ENCODE results near the gene RARS1. TPM values are rescaled to one million over a fixed set of nuclear protein-coding genes. Genes with fewer than 3 reads are reported as not detected.

Gene RARS1
- polyA plus RNA-seq, 1 donor from 2014 or later, result 12.6 TPM

DNA sequence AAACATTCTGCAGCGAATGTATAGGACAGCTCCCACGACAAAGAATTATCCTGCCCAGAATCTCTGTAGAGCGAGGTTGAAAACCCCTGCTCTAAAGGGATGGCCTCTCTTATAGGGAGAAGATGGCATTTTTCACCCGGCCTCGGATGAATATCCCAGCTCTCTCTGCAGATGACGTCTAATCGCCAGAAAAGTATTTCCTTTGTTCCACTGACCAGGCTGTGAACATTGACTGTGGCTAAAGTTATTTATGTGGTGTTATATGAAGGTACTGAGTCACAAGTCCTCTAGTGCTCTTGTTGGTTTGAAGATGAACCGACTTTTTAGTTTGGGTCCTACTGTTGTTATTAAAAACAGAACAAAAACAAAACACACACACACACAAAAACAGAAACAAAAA is 17.4 kb upstream of the RARS1 start:
- no peaks in the 10 kb centered on the region for H3K4me1 Mint-ChIP-seq
- no peaks in the 10 kb centered on the region for H3K27me3 Mint-ChIP-seq
- no peaks in the 10 kb centered on the region for H3K9me3 Mint-ChIP-seq
- no peak overlapping the region for H3K4me3 Mint-ChIP-seq
- H3K27ac Mint-ChIP-seq, result no peak overlapping the region
- peaks cover 2% of the 10 kb centered on the region for H3K36me3 Mint-ChIP-seq

DNA sequence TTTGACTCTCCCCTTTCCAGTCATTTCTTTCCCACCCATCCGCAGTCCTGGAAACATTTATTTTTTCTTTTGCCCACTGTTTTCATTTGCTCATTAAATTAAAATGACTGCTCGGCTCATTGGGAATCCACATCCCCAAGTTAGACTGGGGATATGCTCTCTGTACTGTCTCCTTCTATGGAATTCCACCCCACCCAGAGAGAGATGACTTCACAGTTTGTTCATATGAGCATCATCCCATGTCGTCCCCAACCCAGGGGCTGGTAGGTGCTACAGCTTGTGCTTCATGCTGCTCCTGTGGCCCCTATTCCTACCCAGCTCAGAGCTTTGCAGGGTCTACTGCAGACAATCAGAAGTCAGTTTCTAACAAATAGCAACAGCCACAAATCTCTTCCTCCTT is 16.5 kb upstream of the RARS1 start:
- Mint-ChIP-seq H3K27me3 (no peaks in the 10 kb centered on the region), H3K4me3 (no peak overlapping the region)

DNA sequence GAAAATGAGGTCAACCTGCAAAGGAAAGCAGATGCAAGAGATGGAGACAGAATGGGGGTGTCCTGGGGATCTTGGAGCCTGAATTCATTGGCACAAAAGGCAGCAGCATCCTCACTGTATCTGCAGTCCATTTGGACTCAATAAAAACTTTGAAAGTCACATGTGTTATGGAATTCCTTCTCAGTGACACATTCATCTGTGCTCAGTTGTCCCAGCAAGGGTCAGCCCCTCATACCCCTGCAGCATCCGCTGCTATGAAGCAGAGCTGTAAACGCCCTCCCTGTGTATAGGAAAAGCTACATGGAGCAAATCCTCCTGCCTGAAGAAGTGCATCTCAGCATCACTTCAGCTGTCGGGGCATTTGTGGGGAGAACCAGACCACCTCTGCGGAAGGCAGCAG is 14.5 kb upstream of the RARS1 start:
- no peaks in the 10 kb centered on the region for H3K27me3 Mint-ChIP-seq
- peaks cover 2% of the 10 kb centered on the region for H3K36me3 Mint-ChIP-seq
- H3K9me3 Mint-ChIP-seq, result no peaks in the 10 kb centered on the region
- H3K4me1 Mint-ChIP-seq, result no peaks in the 10 kb centered on the region
- H3K4me3 Mint-ChIP-seq, result no peak overlapping the region
- H3K27ac Mint-ChIP-seq, result no peak overlapping the region

More for the DNA sequence above, 16.5 kb upstream of the RARS1 start:
- H3K9me3 Mint-ChIP-seq, result no peaks in the 10 kb centered on the region
- H3K4me1 Mint-ChIP-seq, result no peaks in the 10 kb centered on the region
- peaks cover 2% of the 10 kb centered on the region for H3K36me3 Mint-ChIP-seq
- H3K27ac Mint-ChIP-seq, result no peak overlapping the region

DNA sequence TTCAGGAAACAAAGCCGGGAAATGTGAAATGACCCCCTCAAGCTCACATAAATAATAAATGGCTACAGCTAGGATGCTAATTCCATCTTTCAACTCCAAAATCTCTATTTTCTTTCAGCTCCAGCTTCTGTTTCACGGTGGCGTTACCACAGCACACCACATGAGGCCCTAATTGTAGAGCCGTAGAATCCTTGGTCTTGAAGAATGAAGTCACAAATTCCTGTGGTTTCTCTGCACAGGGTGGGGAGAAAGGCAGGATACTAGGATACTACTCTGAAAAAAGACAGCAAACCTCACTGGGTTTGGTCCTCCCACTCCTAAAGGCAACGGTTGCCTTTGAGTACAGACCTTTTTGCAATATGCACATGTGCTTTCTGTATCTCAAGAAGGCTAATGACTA is 13.9 kb upstream of the RARS1 start:
- Mint-ChIP-seq H3K9me3 (no peaks in the 10 kb centered on the region), H3K27ac (no peak overlapping the region), H3K27me3 (no peaks in the 10 kb centered on the region), H3K4me3 (no peak overlapping the region), H3K4me1 (no peaks in the 10 kb centered on the region), H3K36me3 (peaks cover 2% of the 10 kb centered on the region)

DNA sequence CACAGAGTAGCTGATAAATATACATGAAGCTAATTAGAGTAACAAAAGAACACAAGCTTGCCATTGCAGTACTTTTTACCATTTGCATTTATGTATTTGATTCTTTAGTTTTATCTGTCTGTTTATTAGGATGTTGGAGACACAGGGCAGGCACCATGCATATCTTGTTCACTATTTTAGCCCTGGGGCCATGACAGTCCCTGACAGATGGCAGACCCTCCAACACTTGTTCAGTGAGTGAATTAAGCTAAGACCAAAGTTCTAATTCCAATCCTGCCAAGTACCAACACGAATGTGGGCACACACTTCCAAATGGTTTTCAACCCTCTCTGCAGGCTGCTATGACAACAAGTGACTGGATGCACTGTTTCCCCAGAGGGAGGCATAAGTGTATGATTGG is 12.0 kb upstream of the RARS1 start:
- Mint-ChIP-seq H3K4me1 (peaks cover 0 to 2% (median 0%) of the 10 kb centered on the region in 3 donors), H3K4me3 (no peak overlapping the region), H3K36me3 (no peaks in the 10 kb centered on the region), H3K27me3 (no peaks in the 10 kb centered on the region), H3K9me3 (no peaks in the 10 kb centered on the region), H3K27ac (no peak overlapping the region)

DNA sequence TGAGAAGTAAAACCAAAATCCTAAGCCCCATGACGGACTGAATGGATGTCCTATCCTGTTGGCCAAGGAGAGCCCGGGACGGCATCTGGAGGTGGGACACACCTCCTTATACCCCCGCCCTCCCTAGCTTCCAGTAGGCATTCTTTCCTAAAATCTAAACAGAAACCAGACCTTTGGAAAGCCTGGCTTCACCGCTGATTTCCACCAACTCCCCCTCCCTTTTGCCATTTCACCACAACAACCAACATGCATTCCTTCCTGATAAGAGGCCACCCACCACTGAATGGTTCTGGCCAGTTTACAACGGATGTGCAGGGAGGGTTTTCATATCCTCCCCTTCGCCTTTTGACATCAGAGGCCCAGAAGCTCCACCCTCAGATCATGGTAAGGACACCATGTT is 9.2 kb upstream of the RARS1 start:
- Mint-ChIP-seq H3K4me1 (peaks cover 3 to 13% (median 10%) of the 10 kb centered on the region in 3 donors), H3K27me3 (no peaks in the 10 kb centered on the region), H3K27ac (no peak overlapping the region), H3K36me3 (no peaks in the 10 kb centered on the region), H3K4me3 (no peak overlapping the region), H3K9me3 (no peaks in the 10 kb centered on the region)

DNA sequence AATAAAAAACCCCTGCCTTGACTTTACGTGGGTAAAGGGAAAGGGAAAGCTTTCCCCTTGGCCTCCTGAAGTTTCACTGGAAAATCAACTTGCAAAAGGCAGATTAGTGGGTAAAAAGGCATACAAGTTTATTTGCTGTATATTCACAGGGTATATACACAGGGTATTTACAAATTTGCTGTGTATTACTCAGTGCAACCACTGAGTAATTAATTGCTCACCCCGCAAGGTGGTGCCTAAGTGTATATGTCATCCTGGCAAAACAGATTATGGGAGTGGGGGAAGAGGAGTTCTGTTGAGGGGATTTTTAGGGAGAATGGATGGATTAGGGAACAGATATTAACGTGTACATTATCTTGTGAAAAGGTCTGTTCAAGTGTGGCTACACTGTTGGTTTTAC is 7.1 kb upstream of the RARS1 start:
- no peak overlapping the region for H3K27ac Mint-ChIP-seq
- peak overlapping the region in 2 of 4 donors; percentile 0 to 4 for H3K4me3 Mint-ChIP-seq
- H3K9me3 Mint-ChIP-seq, result no peaks in the 10 kb centered on the region
- no peaks in the 10 kb centered on the region for H3K27me3 Mint-ChIP-seq
- H3K36me3 Mint-ChIP-seq, result no peaks in the 10 kb centered on the region
- peaks cover 3 to 13% (median 10%) of the 10 kb centered on the region in 3 donors for H3K4me1 Mint-ChIP-seq

DNA sequence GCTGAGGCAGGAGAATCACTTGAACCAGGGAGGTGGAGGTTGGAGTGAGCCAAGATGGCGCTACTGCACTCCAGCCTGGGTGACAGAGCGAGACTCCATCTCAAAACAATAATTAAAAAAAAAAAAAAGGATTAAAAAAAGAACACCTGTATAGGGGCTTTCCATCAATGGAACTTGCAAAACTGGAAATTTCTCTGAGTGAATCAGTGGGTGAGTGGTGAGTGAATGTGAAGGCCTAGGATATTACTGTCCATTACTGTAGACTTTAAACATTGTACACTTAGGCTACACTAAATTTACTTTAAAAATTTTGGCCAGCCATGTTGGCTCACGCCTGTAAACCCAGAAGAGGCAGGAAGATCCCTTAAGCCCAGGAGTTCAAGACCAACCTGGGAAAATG is 5.7 kb upstream of the RARS1 start:
- H3K36me3 Mint-ChIP-seq, result no peaks in the 10 kb centered on the region
- no peak overlapping the region for H3K4me3 Mint-ChIP-seq
- no peaks in the 10 kb centered on the region for H3K9me3 Mint-ChIP-seq
- H3K27ac Mint-ChIP-seq, result no peak overlapping the region
- H3K4me1 Mint-ChIP-seq, result peaks cover 8 to 18% (median 15%) of the 10 kb centered on the region in 3 donors
- H3K27me3 Mint-ChIP-seq, result no peaks in the 10 kb centered on the region

DNA sequence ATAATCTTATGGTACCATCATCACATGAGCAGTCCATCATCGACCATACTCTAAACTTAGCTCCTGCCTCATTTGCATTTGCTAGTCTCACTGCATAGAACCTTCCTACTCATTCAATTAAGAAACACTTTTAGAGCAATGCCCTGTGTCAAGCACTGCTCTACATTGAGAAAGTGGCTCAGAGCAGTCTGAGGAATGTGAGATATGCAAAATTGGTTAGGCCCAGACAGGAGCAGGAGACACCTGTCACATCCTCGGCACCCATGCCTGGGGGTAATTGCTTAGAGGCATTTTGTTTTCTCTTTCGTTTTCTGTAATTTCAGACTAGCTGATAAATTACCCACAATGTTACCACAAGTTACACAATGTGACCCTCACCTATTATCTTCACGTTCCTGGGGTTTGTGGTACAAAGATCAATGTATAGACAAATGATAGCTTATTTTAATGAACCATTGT is 4.9 kb upstream of the RARS1 start:
- Mint-ChIP-seq H3K9me3 (no peaks in the 10 kb centered on the region), H3K4me3 (peak overlapping the region in 2 of 4 donors; percentile 0 to 71), H3K27me3 (no peaks in the 10 kb centered on the region), H3K4me1 (peaks cover 16 to 26% (median 22%) of the 10 kb centered on the region in 3 donors), H3K36me3 (no peaks in the 10 kb centered on the region), H3K27ac (peak overlapping the region; percentile 12 to 77 (median 63))

DNA sequence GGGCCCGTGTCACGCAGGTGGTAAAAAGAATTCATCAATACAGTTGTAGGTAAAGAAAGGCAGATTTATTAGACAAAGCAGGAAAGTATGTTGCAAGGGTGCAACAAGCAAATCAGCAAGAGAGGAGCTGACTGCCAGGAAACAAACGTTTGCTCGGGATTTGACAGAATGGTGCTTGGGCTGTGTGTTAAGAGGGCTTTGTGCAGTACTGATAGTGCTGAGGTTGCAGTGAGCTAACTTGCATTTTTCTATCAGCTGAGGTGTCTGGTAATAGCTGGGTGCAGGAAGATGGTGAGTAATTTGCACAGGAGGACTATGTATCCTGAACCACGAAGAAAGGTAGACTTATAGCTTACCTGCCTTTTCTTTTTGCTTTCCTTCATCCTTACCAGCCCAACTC is 3.9 kb upstream of the RARS1 start:
- Mint-ChIP-seq H3K27me3 (no peaks in the 10 kb centered on the region), H3K9me3 (no peaks in the 10 kb centered on the region), H3K4me3 (peak overlapping the region in 1 of 4 donors; percentile 16), H3K4me1 (peaks cover 18 to 33% (median 27%) of the 10 kb centered on the region in 3 donors), H3K36me3 (no peaks in the 10 kb centered on the region), H3K27ac (no peak overlapping the region)

DNA sequence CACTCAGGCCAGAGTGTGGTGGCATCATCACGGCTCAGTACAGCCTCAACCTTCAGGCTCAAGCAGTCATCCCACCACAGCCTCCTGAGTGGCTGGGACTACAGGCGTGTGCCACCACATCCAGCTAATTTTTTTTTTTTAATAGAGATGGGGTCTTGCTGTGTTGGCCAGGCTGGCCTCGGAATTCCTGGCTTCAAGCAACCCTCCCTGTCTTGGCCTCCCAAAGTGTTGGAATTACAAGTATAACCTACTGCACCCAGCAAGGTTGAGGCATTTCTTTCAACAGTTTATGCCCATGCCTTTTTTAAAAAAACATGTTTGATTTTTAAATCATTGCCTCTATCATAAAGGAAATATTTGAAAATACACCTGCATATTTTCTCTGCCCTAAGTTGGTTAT is 2.8 kb downstream of the RARS1 start:
- Mint-ChIP-seq H3K9me3 (no peaks in the 10 kb centered on the region), H3K27me3 (no peaks in the 10 kb centered on the region), H3K36me3 (peaks cover 3% of the 10 kb centered on the region), H3K4me3 (peak overlapping the region in 1 of 4 donors; percentile 43), H3K4me1 (peaks cover 14 to 28% (median 20%) of the 10 kb centered on the region in 3 donors), H3K27ac (no peak overlapping the region)

DNA sequence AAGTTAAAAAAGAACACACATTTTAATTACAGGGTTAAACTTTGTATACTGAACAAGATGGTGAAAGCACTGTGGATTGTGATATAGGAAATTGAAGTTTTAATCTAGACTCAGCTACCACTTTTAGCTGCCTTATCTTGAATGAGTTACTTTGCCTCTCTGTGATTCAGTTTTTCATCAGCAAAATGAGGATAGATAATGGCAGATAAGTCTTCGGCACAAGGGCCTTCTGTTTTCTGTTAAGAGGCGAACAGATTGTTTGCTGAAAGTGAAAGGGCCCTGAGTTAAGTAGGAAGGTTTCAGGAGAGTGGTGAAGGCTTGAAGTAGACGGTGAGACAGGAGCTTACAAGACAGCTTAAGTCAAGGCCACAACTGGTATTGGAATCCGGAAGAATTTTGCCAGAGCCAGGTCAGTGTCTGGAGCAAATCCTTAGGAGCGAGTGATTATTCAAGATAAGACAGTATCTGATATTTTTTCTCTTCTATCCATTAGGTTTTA is 7.8 kb downstream of the RARS1 start:
- Mint-ChIP-seq H3K36me3 (peaks cover 7% of the 10 kb centered on the region), H3K27me3 (no peaks in the 10 kb centered on the region), H3K9me3 (no peaks in the 10 kb centered on the region), H3K4me1 (peaks cover 0 to 4% (median 0%) of the 10 kb centered on the region in 3 donors), H3K4me3 (no peak overlapping the region), H3K27ac (no peak overlapping the region)

DNA sequence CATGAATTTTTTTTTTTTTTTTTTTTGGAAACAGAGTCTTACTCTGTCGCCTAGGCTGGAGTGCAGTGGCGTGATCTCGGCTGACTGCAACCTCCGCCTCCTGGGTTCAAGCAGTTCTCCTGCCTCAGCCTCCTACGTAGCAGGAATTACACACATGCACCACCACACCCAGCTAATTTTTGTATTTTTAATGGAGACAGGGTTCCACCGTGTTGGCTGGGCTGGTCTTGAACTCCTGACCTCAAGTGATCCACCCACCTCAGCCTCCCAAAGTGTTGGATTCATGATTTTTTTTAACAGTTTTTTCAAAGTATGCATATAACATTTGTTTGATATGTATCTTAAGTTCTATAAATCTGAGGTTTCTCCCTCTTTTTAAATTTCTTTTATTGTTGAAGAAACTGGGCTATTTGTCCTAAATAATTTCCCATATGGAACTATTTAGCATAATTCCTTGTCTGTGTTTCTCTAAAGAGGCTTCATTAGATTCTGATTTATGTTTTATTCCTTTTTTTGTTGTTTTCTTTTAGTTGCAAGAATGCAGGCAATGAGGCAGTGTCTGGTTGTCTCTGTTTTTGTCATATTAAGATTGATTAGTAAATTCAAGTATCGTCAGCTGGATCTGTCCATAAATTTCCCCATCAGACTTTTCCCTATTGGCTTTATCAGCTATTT is 16.4 kb downstream of the RARS1 start:
- H3K27ac Mint-ChIP-seq, result peak overlapping the region in 1 of 3 donors; percentile 78
- no peaks in the 10 kb centered on the region for H3K27me3 Mint-ChIP-seq
- H3K9me3 Mint-ChIP-seq, result no peaks in the 10 kb centered on the region
- H3K4me1 Mint-ChIP-seq, result peaks cover 0 to 1% (median 0%) of the 10 kb centered on the region in 3 donors
- no peak overlapping the region for H3K4me3 Mint-ChIP-seq
- H3K36me3 Mint-ChIP-seq, result peaks cover 10% of the 10 kb centered on the region

DNA sequence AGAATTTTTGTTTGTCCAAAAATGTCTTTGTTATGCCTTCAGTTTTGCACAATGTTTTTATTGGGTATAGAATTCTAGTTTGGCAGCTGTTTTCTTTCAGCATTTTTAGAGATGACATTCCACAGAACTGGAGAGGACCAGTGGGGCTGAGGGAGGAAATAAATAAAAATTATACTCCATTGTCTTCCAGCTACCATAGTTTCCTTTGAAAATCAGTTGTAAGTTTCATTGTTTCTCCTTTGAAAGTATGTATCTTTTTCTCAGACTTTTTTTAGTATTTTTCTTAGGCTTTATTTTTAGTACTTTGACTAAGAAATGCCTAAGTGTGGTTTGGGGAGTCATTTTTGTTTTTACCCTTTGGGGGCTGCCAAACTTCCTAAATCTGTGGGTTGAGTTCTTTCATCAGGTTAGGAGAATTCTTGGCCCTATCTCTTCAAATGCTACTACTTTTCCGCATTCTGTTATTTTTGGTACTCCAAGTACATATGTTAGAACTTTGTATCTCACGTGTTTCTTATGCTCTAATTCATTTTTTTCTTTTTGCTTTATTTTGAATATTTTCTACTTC is 27.7 kb downstream of the RARS1 start:
- peaks cover 49% of the 10 kb centered on the region for H3K36me3 Mint-ChIP-seq
- no peak overlapping the region for H3K4me3 Mint-ChIP-seq
- no peaks in the 10 kb centered on the region for H3K4me1 Mint-ChIP-seq
- H3K27me3 Mint-ChIP-seq, result no peaks in the 10 kb centered on the region
- H3K9me3 Mint-ChIP-seq, result peaks cover 0 to 16% (median 1%) of the 10 kb centered on the region in 3 donors
- H3K27ac Mint-ChIP-seq, result peak overlapping the region in 1 of 3 donors; percentile 50

DNA sequence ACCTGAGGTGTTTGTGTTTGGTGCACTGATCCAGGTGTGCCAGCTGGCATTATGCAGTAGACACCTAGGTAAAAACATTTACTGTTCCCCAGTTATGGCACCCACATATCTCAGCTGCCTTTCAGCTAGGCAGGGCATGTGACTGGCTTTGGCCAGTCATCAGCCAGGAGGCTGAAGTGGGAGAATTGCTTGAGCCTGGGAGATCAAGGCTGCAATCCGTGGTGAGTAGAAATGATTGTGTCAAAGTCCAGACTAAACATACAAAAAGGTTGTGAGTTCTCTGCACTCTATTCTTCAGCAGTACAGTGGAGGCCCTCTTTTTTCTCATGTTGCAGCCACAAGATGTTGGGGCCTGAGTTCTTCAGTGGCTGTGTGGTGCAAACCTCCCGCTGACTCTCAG is 39.6 kb downstream of the RARS1 start:
- H3K4me3 Mint-ChIP-seq, result no peak overlapping the region
- H3K4me1 Mint-ChIP-seq, result peaks cover 0 to 5% (median 4%) of the 10 kb centered on the region in 3 donors
- peaks cover 8% of the 10 kb centered on the region for H3K36me3 Mint-ChIP-seq
- H3K9me3 Mint-ChIP-seq, result peaks cover 0 to 7% (median 3%) of the 10 kb centered on the region in 3 donors
- peaks cover 27% of the 10 kb centered on the region for H3K27me3 Mint-ChIP-seq
- no peak overlapping the region for H3K27ac Mint-ChIP-seq

Data from IgD-negative memory B cell (primary cell).